Measurements from ENCODE around the gene FAM193A.
"Not testable (repeated sequence)": the region's sequence is repeated elsewhere in the genome, so short reads cannot be mapped to it uniquely, and the experiment has no call there.

The FAM193A gene, protein sequence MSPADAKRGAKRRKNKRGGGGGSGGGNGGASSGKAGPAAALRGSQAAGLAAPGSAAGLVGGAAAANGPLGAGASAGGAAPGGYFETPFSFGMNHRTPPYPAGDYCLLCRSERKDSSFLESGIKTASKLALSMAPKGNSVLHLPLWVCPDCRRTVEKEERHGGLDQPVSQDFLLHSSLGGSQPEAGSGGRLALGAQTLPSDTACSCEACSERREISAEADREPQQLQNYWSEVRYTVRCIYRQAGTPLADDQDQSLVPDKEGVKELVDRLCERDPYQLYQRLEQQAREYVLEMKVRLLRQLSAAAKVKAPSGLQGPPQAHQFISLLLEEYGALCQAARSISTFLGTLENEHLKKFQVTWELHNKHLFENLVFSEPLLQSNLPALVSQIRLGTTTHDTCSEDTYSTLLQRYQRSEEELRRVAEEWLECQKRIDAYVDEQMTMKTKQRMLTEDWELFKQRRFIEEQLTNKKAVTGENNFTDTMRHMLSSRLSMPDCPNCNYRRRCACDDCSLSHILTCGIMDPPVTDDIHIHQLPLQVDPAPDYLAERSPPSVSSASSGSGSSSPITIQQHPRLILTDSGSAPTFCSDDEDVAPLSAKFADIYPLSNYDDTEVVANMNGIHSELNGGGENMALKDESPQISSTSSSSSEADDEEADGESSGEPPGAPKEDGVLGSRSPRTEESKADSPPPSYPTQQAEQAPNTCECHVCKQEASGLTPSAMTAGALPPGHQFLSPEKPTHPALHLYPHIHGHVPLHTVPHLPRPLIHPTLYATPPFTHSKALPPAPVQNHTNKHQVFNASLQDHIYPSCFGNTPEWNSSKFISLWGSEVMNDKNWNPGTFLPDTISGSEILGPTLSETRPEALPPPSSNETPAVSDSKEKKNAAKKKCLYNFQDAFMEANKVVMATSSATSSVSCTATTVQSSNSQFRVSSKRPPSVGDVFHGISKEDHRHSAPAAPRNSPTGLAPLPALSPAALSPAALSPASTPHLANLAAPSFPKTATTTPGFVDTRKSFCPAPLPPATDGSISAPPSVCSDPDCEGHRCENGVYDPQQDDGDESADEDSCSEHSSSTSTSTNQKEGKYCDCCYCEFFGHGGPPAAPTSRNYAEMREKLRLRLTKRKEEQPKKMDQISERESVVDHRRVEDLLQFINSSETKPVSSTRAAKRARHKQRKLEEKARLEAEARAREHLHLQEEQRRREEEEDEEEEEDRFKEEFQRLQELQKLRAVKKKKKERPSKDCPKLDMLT (N-terminal part only)

DNA sequence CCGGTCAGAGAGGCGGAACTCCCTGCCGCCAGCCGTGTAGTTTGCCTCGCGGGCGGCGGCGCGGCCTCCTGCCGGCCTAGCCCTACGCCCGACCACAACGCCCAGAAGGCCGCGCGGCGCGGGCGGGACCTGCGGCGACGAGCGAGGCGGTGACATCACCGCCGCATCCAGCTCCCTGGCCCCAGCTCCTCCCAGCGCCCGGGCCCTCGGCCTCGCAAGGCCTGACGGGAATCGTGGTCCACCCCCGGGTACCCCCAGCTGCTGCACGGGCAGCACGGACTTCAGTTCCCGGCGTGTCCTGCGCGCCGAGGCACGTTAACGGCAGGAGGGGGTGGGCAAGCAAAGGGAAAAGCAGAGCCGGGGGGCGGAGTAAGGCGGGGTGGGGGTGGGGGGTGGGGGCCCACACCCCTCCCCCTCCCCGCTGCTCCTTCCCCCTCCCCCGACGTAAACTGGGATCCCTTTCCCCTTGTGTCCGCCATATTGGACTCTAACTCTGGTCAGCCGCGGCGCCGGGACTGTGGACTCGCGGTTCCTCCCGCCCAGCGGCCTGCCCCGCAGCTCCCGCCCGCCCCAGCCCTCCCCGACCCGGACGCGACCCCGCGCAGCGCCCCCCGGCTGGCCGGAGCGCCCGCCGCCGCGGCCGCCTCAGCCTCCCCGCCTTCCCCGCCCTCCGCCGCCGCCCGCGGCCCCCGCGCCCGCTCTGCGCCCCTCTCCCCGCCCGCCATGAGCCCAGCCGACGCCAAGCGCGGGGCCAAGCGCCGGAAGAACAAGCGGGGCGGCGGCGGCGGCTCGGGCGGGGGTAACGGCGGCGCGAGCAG, at the start of gene FAM193A:
FAM193A (plus strand) TSS at position 455 of the 818 bp plus-strand sequence; CDS start at position 724, 269 bp downstream.
- DNase-seq (ENCODE audit: low spot score): peak; percentile 99

DNA sequence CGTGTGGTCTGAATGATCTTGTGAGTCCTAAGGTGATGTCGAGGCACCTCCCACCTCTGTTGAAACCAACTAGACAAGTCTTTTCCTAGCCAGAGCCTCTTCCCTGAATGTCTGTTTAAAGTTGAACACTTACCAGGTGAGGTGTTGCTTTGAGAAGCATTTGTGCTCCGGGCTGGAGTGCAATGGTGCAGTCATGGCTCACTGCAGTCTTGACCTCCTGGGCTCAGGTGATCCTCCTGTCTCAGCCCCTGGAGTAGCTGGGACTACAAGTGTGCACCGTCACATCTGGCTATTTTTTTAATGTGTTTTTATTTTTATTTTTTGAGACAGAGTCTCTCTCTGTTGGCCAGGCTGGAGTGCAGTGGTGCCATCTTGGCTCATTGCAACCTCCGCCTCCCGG, 49.5 kb upstream of the FAM193A start:
- no peak for DNase-seq (ENCODE audit: low spot score)

DNA sequence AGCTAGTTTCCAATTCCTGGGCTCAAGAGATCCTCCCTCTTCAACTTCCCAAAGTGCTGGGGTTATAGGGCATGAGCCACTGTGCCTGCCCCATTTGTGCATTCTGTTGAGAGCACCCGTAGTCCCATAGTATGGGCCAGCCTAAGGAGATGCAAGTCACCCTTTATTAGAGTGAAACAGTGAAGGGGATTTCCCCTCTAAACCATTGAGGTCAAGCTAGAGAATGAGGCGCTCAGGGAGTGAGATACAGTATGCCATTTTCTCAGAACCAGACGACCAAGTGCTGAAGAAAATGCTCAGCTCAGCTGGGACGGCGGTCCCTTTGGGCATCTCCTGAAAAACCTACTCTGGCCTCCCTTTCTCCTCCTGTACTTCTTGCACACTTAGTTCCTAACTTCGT, 48.8 kb upstream of the FAM193A start:
- DNase-seq (ENCODE audit: low spot score): peak; percentile 32

DNA sequence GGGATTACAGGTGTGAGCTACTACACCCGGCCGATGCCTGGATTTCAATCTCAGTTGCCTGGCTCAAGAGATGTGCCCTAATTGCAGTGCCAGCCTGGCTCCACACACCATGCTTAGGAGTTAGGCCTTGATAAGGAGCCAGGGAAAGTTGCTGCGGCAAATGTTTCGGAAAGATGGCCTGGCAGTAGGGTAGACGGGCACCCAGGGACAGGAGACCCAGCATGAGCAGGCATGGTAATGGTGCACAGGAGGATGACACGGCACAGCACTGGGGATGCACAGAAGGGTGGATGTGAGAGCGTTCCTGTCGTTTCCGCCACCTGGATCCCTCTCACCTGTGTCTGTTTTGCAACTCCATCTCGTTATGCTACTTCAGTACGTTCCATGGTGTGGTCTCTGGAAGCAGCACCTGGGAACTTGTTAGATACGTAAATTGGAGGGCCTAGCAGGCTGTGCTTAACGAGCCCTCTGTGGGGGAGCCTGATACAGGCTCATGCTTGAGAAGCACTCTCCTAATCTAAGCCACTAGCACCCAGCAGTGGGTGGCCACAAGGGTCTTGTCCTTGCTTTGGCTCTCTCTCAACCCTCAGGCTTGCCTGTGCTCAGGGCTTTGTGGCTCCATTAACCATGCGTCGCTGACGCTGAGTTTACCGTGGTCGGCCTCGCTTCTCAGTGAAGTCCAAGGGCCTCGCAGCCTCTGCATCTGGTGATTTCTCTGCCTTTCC, 47.2 kb upstream of the FAM193A start:
- no peak for DNase-seq (ENCODE audit: low spot score)

DNA sequence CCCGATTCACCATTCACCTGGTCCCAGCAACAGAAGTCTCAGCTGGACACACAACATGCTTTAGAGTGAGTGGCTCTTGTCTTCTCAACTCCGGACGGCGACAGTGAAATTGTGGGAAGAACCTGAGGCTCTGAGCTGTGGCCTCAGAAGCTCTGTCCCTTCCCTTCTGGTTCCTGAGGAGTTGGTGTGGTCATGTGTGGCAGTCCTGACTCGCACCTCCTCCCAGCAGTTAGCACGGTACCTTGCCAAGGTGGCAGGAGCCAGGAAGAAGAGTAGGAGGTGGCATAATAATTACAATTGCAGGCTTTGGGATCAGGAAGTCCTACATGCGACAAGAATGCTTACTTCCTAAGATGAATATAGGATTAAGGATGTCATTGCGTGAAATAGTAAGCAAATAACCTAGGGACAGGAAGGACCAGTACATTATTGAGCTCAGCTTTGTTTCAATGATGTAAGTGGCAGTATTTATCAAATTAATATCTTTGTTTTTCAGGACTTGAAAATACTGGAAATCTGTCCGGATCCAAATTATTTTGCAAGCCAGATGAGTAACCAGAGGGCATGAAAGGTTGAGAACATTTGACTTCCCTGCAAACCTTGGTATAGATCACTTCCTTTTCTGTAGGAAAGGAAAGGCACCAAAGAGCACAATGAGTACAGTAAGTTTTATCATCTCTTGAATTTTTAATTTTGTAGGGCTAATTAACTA, 46.5 kb upstream of the FAM193A start:
- DNase-seq (ENCODE audit: low spot score): no peak

DNA sequence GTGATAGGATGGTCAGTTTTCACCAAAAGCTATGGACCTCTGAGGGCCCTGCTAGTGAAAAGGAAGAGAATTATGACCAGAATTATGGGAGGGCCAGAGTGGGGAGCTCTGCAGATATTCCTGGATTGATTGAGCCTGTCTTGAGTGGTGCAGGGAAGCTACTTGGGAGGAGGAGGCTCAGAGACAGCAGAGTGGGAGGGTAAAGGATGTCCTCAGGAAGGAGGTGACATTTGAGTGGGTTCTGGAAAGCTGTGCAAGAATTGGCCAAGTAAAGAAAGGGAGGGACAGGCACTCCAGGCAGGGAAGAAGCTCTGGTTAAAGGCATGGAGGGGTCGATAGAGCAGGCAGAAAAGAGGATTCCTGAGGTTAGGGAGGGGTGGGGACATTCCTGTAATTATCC, 43.5 kb upstream of the FAM193A start:
- DNase-seq (ENCODE audit: low spot score): no peak

DNA sequence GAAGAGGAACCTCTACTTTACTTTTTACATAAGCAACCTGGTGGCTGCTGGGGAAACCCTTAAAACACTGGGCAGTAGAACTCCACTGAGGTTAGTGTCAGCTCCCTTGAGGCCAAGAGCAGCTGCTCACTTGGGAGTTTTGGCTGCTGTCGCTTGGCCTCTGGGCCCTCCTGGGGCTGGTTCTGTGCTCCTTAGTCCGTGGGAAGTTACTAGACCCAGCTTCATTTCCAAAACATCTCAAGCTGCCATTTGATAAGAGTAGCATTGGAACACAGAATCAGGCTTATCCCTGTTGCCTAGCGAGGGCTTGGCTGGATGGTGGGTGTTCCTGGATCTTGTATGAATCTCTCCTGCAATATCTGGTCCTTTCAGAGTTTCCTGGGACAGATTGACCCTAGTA, 41.5 kb upstream of the FAM193A start:
- DNase-seq (ENCODE audit: low spot score): no peak

DNA sequence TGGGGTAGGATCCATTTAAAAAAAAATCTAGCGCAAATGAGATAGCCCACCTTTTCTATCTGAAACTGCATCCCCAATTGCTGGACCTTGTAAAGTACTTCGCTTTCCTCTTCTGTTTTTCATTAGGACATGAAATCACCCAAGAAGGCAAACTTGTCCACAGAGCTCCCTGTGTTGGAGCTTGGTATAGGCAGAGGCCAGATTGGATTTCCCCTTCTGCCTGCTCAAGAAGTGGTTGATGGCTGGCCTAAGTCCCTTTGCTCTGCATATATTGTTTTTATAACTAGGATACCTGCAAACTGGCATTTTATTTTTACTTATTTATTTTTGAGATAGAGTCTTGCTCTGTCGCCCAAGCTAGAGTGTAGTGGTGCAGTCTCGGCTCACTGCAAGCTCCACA, 39.1 kb upstream of the FAM193A start:
- DNase-seq (ENCODE audit: low spot score): no peak

DNA sequence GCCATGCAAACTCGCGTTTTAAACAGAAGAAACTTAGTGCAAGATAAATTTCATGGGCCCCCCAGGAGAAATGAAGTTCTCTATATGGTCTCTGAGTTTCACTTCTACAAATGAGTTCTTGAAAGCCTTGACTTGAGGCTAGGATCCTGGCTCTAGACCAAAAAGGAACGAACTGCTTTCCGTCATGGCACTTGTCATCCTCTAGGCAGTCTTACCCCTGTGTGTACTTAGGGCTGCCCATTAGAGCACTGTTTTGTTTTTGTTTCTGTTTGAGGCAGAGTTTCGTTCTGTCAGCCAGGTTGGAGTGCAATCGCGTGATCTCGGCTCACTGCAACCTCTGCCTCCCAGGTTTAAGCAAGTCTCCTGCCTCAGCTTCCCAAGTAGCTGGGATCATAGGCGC, 38.5 kb upstream of the FAM193A start:
- no peak for DNase-seq (ENCODE audit: low spot score)

DNA sequence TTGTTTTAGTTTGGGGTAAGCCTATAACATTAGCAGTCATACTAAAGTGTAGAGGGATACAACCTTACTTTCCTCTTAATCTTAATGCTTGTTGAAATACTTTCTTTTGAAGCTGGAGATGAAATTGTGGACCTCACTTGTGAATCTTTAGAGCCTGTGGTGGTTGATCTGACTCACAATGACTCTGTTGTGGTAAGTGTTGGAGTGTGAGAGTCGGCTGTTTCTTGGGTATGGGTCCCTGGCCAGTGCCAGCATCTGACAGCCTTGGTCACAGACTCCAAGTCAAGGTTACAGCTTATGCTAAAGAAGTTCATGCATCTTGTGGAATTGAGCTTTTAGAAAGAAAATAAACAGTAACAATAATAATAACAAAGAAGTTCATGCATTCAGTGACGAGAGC, 35.9 kb upstream of the FAM193A start:
- no peak for DNase-seq (ENCODE audit: low spot score)

DNA sequence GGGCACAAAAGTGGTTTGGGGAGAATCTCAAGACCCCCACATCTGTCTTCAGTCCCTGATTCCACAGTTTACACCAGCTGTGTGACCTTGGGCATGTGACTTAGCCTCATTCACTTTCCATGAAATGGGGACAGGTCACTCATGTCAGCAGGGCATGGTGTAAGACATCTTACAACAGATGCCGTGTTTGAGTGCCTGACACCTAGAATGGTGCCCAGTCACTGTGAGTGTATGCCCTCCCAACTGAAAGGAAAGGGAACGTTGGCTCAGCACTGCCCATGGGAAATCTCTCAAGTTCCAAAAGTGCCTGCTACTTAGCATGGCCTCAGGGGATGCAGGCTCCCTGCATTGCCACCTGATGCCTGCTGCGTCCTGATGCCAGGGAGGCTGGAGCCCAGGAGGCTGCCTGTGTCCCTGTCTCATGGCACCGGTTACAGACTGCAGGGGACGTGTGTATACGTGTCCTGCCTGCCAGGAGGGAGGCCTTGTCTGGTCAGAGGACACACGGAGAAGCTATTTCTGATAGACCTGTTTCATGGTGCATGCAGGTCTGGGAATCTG, 35.3 kb upstream of the FAM193A start:
- DNase-seq (ENCODE audit: low spot score): no peak

DNA sequence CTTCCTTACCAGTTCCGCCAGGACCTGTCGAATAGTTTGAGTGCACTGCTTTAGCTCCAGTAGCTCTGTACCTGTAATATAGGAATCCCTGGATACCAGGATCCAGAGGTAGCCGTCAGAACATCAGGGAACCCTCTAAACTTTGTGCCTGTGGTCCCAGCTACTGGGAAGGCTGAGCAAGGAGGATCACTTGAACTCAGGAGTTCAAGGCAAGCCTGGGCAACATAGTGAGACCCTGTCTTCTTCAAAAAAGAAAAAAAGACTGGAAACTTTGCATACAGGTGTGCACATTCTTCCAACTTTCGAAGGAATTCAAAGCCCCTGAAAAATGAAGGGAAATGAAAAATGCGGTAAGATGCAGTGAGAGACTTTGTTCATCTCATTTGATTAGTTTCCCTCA, 32.6 kb upstream of the FAM193A start:
- DNase-seq (ENCODE audit: low spot score): no peak

DNA sequence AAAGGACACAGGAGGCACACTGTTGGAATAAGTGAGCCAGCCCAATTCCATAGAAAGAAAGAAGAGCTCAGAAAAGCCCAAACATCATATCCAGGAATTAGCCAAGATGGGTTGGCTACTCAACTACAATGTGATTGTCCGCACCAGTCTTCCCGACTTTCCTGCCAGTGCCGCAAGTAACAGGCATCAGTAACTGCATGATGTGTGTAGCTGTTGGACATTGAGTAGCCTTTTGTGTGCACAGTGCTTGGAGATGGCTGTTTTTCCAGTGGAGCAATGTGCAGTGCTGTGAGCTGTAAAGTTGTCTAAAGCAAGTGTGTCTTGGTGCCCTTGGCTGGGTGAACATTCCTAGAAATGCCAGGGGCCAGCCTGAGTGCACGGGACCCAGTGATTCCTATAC, 29.2 kb upstream of the FAM193A start:
- no peak for DNase-seq (ENCODE audit: low spot score)

DNA sequence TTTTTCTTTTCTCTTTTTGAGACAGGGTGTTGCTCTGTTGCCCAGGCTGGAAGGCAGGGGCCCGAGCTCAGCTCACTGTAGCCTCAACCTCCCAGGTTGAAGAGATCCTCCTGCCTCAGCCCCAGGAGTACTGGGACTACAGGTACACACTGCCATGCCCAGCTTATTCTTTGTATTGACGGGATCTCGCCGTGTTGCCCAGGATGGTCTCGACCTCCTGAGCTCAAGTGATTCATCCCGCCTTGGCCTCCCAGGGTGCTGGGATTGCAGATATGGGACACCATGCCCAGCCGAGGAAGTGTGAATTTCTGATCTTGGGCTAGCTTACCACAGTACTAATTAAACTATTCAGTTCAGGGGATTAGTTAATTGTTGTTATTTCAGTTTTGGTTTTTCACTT, 28.6 kb upstream of the FAM193A start:
- DNase-seq (ENCODE audit: low spot score): no peak

DNA sequence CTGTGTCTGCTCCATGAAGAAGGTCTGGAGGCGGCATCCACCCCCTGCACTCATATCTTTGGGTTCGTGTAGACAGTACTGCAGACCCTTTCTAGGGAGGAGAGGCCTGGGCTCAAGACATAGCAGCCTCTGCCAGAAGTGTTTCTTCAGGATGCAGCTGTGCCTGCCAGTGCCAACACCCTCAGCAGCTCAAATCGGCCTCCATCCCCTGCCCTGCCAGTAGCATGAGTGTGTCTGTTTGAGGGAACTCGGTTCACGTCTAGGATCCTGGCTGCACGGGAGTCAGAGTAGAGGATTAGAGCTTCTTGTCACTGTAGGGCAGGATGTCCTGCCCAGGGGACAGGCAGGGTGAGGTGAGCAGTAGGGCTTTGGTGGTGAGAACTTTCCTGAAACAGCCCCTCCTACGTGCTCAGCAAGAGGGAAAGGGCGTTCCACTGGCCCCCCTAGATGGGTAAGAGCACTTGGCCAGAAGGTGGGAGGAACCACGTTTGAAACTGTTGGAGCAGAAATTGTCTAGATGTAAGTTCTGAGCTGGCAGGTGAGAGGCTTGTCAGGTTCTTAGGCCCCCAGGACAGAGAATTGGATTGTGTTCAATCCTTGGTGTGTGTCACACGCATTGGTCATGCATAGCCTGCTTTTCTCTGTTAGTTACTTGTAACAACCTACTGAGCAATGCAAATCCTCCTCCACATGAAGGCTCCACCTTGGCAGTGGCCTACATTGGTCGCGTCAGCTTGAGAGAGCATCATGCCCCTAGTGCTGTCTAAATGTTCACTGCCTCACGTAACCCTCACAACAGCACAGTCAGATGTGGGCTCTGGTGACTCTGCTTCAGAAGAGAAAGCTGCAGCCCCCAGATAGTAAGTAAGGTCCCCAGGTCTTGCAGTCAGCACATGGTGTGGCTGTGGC, 25.8 kb upstream of the FAM193A start:
- DNase-seq (ENCODE audit: low spot score): no peak

DNA sequence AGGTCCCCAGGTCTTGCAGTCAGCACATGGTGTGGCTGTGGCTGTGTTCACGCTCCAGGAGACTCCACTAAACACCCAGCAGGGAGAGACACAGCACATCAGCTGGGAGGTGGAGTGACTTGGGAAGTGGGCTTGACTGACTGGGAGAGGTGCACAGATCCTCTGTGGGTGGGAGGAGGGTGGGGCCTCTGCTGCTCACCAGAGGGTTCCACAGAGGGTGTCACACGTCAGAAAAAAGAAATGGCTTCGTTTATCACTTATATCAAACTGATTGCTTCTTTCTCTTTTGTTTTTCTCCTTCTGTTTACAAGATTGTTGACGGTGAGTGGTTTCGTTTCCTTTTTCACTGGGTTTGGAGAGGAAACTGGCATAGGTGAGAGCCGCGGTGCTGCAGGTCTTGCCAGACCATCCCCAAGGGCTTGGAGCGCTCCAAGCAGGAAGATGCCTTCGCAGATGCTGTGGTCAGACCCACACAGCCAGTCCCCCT, 24.8 kb upstream of the FAM193A start:
- no peak for DNase-seq (ENCODE audit: low spot score)

DNA sequence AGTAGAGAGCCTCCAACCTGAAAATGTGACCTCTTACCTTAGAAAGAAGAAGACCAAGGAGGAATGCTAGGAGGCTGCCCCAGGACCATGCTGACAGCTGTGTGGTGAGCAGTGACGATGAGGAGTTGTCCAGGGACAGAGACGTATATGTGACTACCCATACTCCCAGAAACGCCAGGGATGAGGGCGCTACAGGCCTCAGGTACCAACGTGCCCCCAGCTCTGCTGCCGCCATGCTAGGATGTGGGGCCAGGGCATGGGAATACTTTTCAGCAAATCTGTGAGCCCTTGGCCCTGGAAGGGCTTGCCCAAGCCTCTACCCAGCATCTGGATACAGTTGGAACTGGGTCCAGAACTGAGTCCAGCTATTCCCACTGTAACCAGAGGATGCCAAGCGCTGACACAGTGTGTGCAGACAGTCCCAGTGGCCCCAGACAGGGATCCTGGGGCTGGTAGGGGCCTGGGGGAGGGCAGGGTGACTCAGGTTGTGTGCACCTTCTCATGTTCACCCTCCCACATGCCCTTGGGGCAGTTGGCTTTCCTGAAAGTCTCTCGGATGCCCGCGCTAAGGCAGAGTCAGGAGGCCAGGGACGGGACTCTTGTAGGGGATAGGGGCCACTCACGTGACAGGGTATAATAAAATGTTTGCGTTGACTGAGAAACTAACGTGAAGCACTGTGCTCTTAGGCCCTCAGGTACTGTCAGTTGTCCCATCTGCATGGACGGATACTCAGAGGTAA, 23.9 kb upstream of the FAM193A start:
- DNase-seq (ENCODE audit: low spot score): no peak

DNA sequence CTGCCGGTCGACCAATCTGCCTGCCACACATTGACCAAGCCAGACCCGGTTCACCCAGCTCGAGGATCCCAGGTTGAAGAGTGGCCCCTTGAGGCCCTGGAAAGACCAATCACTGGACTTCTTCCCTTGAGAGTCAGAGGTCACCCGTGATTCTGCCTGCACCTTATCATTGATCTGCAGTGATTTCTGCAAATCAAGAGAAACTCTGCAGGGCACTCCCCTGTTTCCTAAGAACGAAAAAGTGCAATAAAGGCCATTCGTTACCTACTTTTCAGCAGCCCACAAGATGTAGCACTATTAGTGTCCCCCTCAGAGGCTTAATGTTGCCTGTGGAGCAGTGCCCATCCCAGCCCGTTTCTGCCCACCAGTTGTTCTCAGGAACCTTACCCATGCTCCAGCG, 22.3 kb upstream of the FAM193A start:
- DNase-seq (ENCODE audit: low spot score): not testable (repeated sequence)
